SK-N-SH treated with all-trans-retinoic acid at 6 μM for 48 hours (cell line): ENCODE results near the gene DNAJC3.

Experiments
- ATAC-seq: fragments of 200-7000 bp; cut with Tn5 transposase; 3 replicates; pipeline ENCODE4 v1.9.1; 2020; ENCODE audit warnings: mild to moderate bottlenecking, moderate library complexity
- ARNTL ChIP-seq: fragments of 450-650 bp; formaldehyde crosslinking; IDR thresholded peaks from 2 replicates; pipeline ENCODE4 v1.5.0; 2020; ENCODE audit warnings: low read depth, mild to moderate bottlenecking, moderate library complexity, borderline replicate concordance
- BACH2 ChIP-seq: fragments of 250-450 bp; sonication (Bioruptor Pico); IDR thresholded peaks from 2 replicates; pipeline ENCODE4 v1.9.0; 2021; ENCODE audit warnings: mild to moderate bottlenecking, borderline replicate concordance
- CSDC2 ChIP-seq: fragments of 250-450 bp; sonication (Bioruptor Pico); IDR thresholded peaks from 2 replicates; pipeline ENCODE4 v1.5.0; 2020; ENCODE audit warnings: mild to moderate bottlenecking, moderate library complexity
- ESRRG ChIP-seq: fragments of 250-450 bp; sonication (Bioruptor Pico); IDR thresholded peaks from 2 replicates; pipeline ENCODE4 v1.6.1; 2021; ENCODE audit warnings: mild to moderate bottlenecking
- GLIS3 ChIP-seq: fragments of 250-450 bp; sonication (Bioruptor Pico); IDR thresholded peaks from 2 replicates; pipeline ENCODE4 v1.5.0; 2020; ENCODE audit warnings: mild to moderate bottlenecking, moderate library complexity
- ISL1 ChIP-seq: fragments of 250-450 bp; sonication (Bioruptor Pico); IDR thresholded peaks from 2 replicates; pipeline ENCODE4 v2.1.2; 2022; ENCODE audit warnings: mild to moderate bottlenecking, moderate library complexity
- OSR1 ChIP-seq: fragments of 250-450 bp; sonication (Bioruptor Pico); IDR thresholded peaks from 2 replicates; pipeline ENCODE4 v1.8.0; 2022; ENCODE audit warnings: moderate library complexity, mild to moderate bottlenecking, inconsistent platforms
- PPARA ChIP-seq: fragments of 250-450 bp; sonication (Bioruptor Pico); IDR thresholded peaks from 2 replicates; pipeline ENCODE4 v1.5.0; 2020; ENCODE audit warnings: mild to moderate bottlenecking, borderline replicate concordance
- RARB ChIP-seq: fragments of 250-450 bp; sonication (Bioruptor Pico); IDR thresholded peaks from 2 replicates; pipeline ENCODE4 v1.8.0; 2021; ENCODE audit warnings: mild to moderate bottlenecking, moderate library complexity
- SNAI2 ChIP-seq: fragments of 250-450 bp; sonication (Bioruptor Pico); IDR thresholded peaks from 2 replicates; pipeline ENCODE4 v1.5.0; 2020; ENCODE audit warnings: mild to moderate bottlenecking, moderate library complexity
- TCF4 ChIP-seq: fragments of 250-450 bp; sonication (Bioruptor Pico); IDR thresholded peaks from 2 replicates; pipeline ENCODE4 v1.8.0; 2021; ENCODE audit warnings: mild to moderate bottlenecking, moderate library complexity, borderline replicate concordance
- TOX ChIP-seq: fragments of 250-450 bp; sonication (Bioruptor Pico); IDR thresholded peaks from 2 replicates; pipeline ENCODE4 v1.8.0; 2021; ENCODE audit warnings: mild to moderate bottlenecking, moderate library complexity, borderline replicate concordance
- ZC3H10 ChIP-seq: fragments of 250-450 bp; sonication (Bioruptor Pico); IDR thresholded peaks from 2 replicates; pipeline ENCODE4 v1.5.1; 2021; ENCODE audit warnings: mild to moderate bottlenecking, moderate library complexity
- ZFP3 ChIP-seq: fragments of 250-450 bp; sonication (Bioruptor Pico); IDR thresholded peaks from 2 replicates; pipeline ENCODE4 v1.5.0; 2020; ENCODE audit warnings: mild to moderate bottlenecking, moderate library complexity
- ZFP30 ChIP-seq: fragments of 450-650 bp; formaldehyde crosslinking; IDR thresholded peaks from 2 replicates; pipeline ENCODE4 v1.5.0; 2022; ENCODE audit warnings: mild to moderate bottlenecking, moderate library complexity
- ZNF565 ChIP-seq: fragments of 450-650 bp; formaldehyde crosslinking; conservative IDR thresholded peaks from 2 replicates; pipeline ENCODE4 v1.5.0; 2020; ENCODE audit warnings: low read depth, mild to moderate bottlenecking, moderate library complexity
- ZNF70 ChIP-seq: fragments of 450-650 bp; formaldehyde crosslinking; IDR thresholded peaks from 2 replicates; pipeline ENCODE4 v1.5.0; 2020; ENCODE audit warnings: mild to moderate bottlenecking, moderate library complexity
- ZNF8 ChIP-seq: fragments of 450-650 bp; formaldehyde crosslinking; IDR thresholded peaks from 2 replicates; pipeline ENCODE4 v1.5.0; 2020; ENCODE audit warnings: mild to moderate bottlenecking, moderate library complexity
- TF ChIP-seq, protein P1 (sequence below): fragments of 250-450 bp; sonication (Bioruptor Pico); IDR thresholded peaks from 2 replicates; pipeline ENCODE4 v1.5.1; 2021; ENCODE audit warnings: mild to moderate bottlenecking, moderate library complexity
- TF ChIP-seq, protein P2 (sequence below): fragments of 250-450 bp; sonication (Bioruptor Pico); IDR thresholded peaks from 2 replicates; pipeline ENCODE4 v1.5.1; 2020; ENCODE audit warnings: low read depth, mild to moderate bottlenecking, moderate library complexity
- TF ChIP-seq, protein P3 (sequence below): fragments of 250-450 bp; sonication (Bioruptor Pico); IDR thresholded peaks from 2 replicates; pipeline ENCODE4 v1.8.0; 2021; ENCODE audit warnings: low read depth, mild to moderate bottlenecking, moderate library complexity, borderline replicate concordance
- TF ChIP-seq, protein P4 (sequence below): fragments of 250-450 bp; sonication (Bioruptor Pico); IDR thresholded peaks from 2 replicates; pipeline ENCODE4 v1.8.0; 2020; ENCODE audit warnings: mild to moderate bottlenecking, moderate library complexity, borderline replicate concordance

The DNAJC3 gene

DNA sequence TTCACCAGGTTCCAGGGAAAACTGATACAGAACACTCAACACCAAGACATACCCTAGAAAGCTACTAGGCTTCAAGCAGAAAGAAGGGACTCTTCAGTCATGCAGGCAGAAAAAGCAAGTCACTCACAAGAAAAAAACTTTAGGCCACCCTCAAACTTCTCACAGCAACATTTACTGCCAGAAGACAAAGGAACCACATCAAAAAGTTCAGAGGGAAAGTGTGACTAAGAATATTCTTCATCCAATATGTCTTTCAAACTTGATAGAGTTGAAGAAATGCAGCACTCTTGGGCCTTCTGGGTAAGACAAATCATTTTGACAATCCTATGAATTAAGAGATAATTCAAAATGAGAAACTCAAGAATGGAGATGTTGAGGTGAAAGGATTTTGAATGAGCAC is 40.1 kb upstream of the DNAJC3 start:
- TF ChIP-seq BACH2 (CRISPR knock-in tag) = no peak
- peak; percentile 47; the same call in 1 of the 2 replicates for TF ChIP-seq TOX
- no peak for TF ChIP-seq SNAI2 (CRISPR knock-in tag)
- TF ChIP-seq, protein P1, sequence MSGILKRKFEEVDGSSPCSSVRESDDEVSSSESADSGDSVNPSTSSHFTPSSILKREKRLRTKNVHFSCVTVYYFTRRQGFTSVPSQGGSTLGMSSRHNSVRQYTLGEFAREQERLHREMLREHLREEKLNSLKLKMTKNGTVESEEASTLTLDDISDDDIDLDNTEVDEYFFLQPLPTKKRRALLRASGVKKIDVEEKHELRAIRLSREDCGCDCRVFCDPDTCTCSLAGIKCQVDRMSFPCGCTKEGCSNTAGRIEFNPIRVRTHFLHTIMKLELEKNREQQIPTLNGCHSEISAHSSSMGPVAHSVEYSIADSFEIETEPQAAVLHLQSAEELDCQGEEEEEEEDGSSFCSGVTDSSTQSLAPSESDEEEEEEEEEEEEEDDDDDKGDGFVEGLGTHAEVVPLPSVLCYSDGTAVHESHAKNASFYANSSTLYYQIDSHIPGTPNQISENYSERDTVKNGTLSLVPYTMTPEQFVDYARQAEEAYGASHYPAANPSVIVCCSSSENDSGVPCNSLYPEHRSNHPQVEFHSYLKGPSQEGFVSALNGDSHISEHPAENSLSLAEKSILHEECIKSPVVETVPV (CRISPR knock-in tag) = no peak
- TF ChIP-seq OSR1 (CRISPR knock-in tag) = no peak
- TF ChIP-seq ISL1 (CRISPR knock-in tag) = no peak
- TF ChIP-seq, protein P2, sequence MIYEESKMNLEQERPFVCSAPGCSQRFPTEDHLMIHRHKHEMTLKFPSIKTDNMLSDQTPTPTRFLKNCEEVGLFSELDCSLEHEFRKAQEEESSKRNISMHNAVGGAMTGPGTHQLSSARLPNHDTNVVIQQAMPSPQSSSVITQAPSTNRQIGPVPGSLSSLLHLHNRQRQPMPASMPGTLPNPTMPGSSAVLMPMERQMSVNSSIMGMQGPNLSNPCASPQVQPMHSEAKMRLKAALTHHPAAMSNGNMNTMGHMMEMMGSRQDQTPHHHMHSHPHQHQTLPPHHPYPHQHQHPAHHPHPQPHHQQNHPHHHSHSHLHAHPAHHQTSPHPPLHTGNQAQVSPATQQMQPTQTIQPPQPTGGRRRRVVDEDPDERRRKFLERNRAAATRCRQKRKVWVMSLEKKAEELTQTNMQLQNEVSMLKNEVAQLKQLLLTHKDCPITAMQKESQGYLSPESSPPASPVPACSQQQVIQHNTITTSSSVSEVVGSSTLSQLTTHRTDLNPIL = no peak
- TF ChIP-seq ARNTL (CRISPR knock-in tag) = no peak
- TF ChIP-seq ZC3H10 (CRISPR knock-in tag) = peak; percentile 61; the same call in 1 of the 2 replicates
- peak; percentile 23 for ATAC-seq

DNA sequence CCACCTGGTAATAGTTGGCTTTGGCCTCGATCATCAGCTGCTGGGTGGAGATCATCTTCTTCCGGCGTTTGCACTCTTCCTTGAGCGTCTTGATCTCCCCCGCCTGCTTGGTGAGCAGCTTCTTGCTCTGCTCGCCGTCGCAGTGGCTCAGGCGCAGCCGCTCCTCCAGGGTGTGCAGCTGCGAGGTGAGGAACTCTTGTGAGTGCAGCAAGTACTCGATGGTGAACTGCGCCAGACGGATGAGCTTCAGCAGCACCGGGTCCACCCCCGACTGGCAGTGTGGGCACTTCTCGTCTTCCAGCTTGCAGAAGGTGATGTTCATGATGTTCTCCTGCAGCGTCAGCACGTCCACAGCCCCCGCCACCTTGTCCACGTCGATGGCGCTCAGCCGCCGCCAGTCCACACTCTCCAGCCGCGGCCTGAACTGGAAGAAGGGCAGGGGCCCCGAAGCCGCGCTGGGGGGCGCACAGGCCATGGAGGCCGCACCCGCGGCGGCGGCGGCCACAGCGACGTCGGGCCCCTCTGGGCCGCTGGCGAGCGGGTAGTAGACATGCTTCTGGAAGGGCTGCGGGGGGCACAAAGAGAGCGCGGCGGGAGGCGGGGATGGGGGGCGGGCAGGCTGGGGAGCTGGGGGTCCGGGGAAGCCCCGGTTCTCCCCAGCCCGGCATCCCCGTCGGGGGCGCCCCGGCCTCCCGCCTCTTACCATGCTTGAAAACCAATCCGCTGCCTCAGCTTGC is 35.5 kb upstream of the DNAJC3 start:
- ATAC-seq = no peak
- TF ChIP-seq SNAI2 (CRISPR knock-in tag) (no peak), ARNTL (CRISPR knock-in tag) (no peak), ZFP3 (CRISPR knock-in tag) (no peak), ISL1 (CRISPR knock-in tag) (no peak), ZFP30 (CRISPR knock-in tag) (no peak), TOX (no peak), ZNF8 (no peak), TCF4 (CRISPR knock-in tag) (no peak), ESRRG (CRISPR knock-in tag) (no peak), ZNF70 (CRISPR knock-in tag) (no peak), ZC3H10 (CRISPR knock-in tag) (no peak), PPARA (CRISPR knock-in tag) (no peak), ZNF565 (CRISPR knock-in tag) (no peak)
- TF ChIP-seq, protein P3, sequence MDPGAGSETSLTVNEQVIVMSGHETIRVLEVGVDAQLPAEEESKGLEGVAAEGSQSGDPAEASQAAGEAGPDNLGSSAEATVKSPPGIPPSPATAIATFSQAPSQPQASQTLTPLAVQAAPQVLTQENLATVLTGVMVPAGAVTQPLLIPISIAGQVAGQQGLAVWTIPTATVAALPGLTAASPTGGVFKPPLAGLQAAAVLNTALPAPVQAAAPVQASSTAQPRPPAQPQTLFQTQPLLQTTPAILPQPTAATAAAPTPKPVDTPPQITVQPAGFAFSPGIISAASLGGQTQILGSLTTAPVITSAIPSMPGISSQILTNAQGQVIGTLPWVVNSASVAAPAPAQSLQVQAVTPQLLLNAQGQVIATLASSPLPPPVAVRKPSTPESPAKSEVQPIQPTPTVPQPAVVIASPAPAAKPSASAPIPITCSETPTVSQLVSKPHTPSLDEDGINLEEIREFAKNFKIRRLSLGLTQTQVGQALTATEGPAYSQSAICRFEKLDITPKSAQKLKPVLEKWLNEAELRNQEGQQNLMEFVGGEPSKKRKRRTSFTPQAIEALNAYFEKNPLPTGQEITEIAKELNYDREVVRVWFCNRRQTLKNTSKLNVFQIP (CRISPR knock-in tag) = no peak

DNA sequence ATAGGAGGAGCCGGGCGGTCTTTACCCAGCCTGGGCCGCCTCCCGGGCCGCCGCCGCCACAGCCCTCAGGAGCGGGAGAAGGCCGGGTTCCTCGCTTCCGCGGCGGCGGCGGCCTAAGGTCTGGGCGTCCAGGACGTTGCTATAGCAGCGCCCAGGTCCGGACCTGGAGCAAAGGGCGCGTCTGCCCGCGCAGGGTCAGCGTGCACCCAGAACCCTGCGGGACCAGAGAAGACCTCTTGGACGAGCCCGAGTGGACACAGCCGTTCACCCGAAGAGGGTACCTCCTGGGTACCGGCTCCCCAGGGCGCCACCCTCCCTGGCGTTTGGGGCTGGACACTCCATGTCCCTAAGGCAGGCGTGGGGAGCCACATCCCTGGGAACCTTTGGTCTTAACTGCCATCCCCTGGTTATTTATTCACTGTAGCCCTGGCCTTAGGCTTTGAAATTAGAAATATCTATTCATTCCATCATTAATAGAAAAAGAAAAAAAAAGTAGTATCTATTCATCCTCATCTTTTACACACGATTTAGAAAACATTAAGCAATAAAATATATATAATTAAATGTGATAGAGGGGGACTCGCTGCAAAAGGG is 34.8 kb upstream of the DNAJC3 start:
- TF ChIP-seq CSDC2 (CRISPR knock-in tag) = no peak
- no peak for TF ChIP-seq ZNF565 (CRISPR knock-in tag)
- no peak for TF ChIP-seq GLIS3 (CRISPR knock-in tag)
- TF ChIP-seq ZFP3 (CRISPR knock-in tag) = no peak
- no peak for TF ChIP-seq ZNF70 (CRISPR knock-in tag)
- TF ChIP-seq TCF4 (CRISPR knock-in tag) = no peak
- no peak for TF ChIP-seq ISL1 (CRISPR knock-in tag)
- no peak for TF ChIP-seq ARNTL (CRISPR knock-in tag)
- TF ChIP-seq ZNF8 = no peak
- no peak for TF ChIP-seq RARB
- TF ChIP-seq ESRRG (CRISPR knock-in tag) = no peak
- TF ChIP-seq, protein P2 = no peak
- no peak for TF ChIP-seq ZFP30 (CRISPR knock-in tag)
- TF ChIP-seq PPARA (CRISPR knock-in tag) = no peak
- peak; percentile 36 for ATAC-seq

DNA sequence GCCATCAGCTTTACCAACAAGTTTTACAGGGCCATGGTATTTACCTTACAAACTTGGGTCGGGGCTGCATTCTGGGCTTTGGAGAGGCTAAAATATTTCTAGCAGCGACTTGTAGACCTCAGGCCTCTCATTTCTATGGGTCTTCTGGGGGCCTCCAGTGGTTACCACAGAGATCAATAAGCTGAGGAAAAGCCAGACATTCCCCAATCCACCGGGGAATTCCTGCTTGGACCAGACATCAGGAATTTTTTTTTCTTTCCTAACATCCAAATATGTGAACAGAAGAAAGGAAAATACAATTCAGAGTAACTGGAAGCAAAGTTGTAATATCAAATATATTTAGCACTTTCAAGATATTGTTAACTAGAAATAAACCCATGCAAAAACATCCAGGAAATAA is 33.9 kb upstream of the DNAJC3 start:
- TF ChIP-seq ZFP30 (CRISPR knock-in tag) (no peak), ZFP3 (CRISPR knock-in tag) (no peak), ZNF565 (CRISPR knock-in tag) (no peak), ZC3H10 (CRISPR knock-in tag) (no peak), ZNF8 (no peak)
- TF ChIP-seq, protein P1 (CRISPR knock-in tag) = no peak
- TF ChIP-seq, protein P4, sequence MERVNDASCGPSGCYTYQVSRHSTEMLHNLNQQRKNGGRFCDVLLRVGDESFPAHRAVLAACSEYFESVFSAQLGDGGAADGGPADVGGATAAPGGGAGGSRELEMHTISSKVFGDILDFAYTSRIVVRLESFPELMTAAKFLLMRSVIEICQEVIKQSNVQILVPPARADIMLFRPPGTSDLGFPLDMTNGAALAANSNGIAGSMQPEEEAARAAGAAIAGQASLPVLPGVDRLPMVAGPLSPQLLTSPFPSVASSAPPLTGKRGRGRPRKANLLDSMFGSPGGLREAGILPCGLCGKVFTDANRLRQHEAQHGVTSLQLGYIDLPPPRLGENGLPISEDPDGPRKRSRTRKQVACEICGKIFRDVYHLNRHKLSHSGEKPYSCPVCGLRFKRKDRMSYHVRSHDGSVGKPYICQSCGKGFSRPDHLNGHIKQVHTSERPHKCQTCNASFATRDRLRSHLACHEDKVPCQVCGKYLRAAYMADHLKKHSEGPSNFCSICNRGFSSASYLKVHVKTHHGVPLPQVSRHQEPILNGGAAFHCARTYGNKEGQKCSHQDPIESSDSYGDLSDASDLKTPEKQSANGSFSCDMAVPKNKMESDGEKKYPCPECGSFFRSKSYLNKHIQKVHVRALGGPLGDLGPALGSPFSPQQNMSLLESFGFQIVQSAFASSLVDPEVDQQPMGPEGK (CRISPR knock-in tag) = no peak
- no peak for ATAC-seq
